ENCODE results near the gene PRR20D.
"Not testable (repeated sequence)": the region's sequence is repeated elsewhere in the genome, so short reads cannot be mapped to it uniquely, and the experiment has no call there.

Gene PRR20D

GRCh38 chr13:57140235-57140968 lies 20.0 kb upstream of the PRR20D start, which contains the start of gene PRR20A:
TSS of gene PRR20A (plus strand) at chr13:57140918. CDS start at chr13:57141305, 387 bp downstream.
- TF ChIP-seq CTCF (IDR thresholded peaks at IDR 0.05), result not testable (repeated sequence)

GRCh38 chr13:57147188-57147587 lies 13.2 kb upstream of the PRR20D start, which contains the start of gene PRR20B:
TSS of gene PRR20B (plus strand) at chr13:57147488. CDS start at chr13:57147875, 387 bp downstream.
- not testable (repeated sequence) for TF ChIP-seq CTCF (IDR thresholded peaks at IDR 0.05)

- TF ChIP-seq CTCF (IDR thresholded peaks at IDR 0.05), result not testable (repeated sequence)
These were observed 6.7 kb upstream of the PRR20D start, which contains the start of gene PRR20C for GRCh38 chr13:57153761-57154160. TSS of gene PRR20C (plus strand) at chr13:57154061. CDS start at chr13:57154448, 387 bp downstream.

- TF ChIP-seq CTCF (IDR thresholded peaks at IDR 0.05), result not testable (repeated sequence)
These were observed 6.5 kb downstream of the PRR20D start, which contains the start of gene PRR20E for GRCh38 chr13:57166897-57167296. TSS of gene PRR20E (plus strand) at chr13:57167197. CDS start at chr13:57167584, 387 bp downstream.

GRCh38 chr13:57191667-57192066 lies 31.2 kb downstream of the PRR20D start:
- TF ChIP-seq CTCF (IDR thresholded peaks at IDR 0.05), result no peak

- TF ChIP-seq CTCF (IDR thresholded peaks at IDR 0.05), result no peak
These were observed 52.6 kb downstream of the PRR20D start for GRCh38 chr13:57212989-57213388.

All from LNCAP (cell line).